Trophoblast cell (in vitro differentiated cells and primary cell): Measurements from ENCODE around the gene C18orf63.
"Not testable (repeated sequence)": the region's sequence is repeated elsewhere in the genome, so short reads cannot be mapped to it uniquely, and the experiment has no call there.

ENCODE experiments used
- DNase-seq, 2 donors: peaks; one replicate each; pipeline ENCODE4 v3.0.0-alpha.2; 2016
- H2AFZ ChIP-seq: 2 replicates; pipeline ENCODE4 v1.6.1; 2013; ENCODE audit warnings: low read length, moderate library complexity, mild to moderate bottlenecking; ENCODE audit not compliant: insufficient read depth, poor library complexity
- H2AK5ac ChIP-seq: 2 replicates; pipeline ENCODE4 v1.6.1; 2013; ENCODE audit warnings: mild to moderate bottlenecking, low read length
- H2BK120ac ChIP-seq: 2 replicates; pipeline ENCODE4 v1.6.1; 2013; ENCODE audit warnings: low read length, mild to moderate bottlenecking, moderate library complexity; ENCODE audit not compliant: insufficient read depth, poor library complexity
- H2BK12ac ChIP-seq: 2 replicates; pipeline ENCODE4 v1.6.1; 2013; ENCODE audit warnings: mild to moderate bottlenecking, low read length, moderate library complexity
- H2BK5ac ChIP-seq: 2 replicates; pipeline ENCODE4 v1.6.1; 2013; ENCODE audit warnings: low read length, low read depth, moderate library complexity, mild to moderate bottlenecking; ENCODE audit not compliant: poor library complexity
- H3K14ac ChIP-seq: 2 replicates; pipeline ENCODE4 v1.6.1; 2013; ENCODE audit warnings: mild to moderate bottlenecking, low read length
- H3K18ac ChIP-seq: 2 replicates; pipeline ENCODE4 v1.6.1; 2013; ENCODE audit warnings: mild to moderate bottlenecking, low read length
- H3K23ac ChIP-seq: 2 replicates; pipeline ENCODE4 v1.6.1; 2013; ENCODE audit warnings: low read length
- H3K27ac ChIP-seq: 2 replicates; pipeline ENCODE4 v1.5.1; 2013; ENCODE audit warnings: low read depth, mild to moderate bottlenecking, inconsistent platforms, low read length, moderate library complexity
- H3K27me3 ChIP-seq: 2 replicates; pipeline ENCODE4 v1.6.1; 2013; ENCODE audit warnings: inconsistent platforms, mild to moderate bottlenecking, low read length, moderate library complexity; ENCODE audit not compliant: insufficient read depth
- H3K36me3 ChIP-seq, 2 experiments: 1 replicate in 1 of 2; 2 replicates in 1 of 2; pipeline ENCODE4 v1.6.1; 2013; ENCODE audit warnings: low read length in 2 of 2, mild to moderate bottlenecking in 2 of 2, moderate library complexity in 1 of 2; ENCODE audit not compliant: insufficient read depth in 2 of 2, control insufficient read depth in 1 of 2
- H3K4ac ChIP-seq: 2 replicates; pipeline ENCODE4 v1.6.1; 2013; ENCODE audit warnings: low read depth, mild to moderate bottlenecking, low read length, moderate library complexity
- H3K4me1 ChIP-seq, 2 experiments: 1 replicate in 1 of 2; 2 replicates in 1 of 2; pipeline ENCODE4 v1.6.1; 2013; ENCODE audit warnings: low read length in 2 of 2, mild to moderate bottlenecking in 2 of 2, moderate library complexity in 1 of 2; ENCODE audit not compliant: insufficient read depth in 2 of 2, control insufficient read depth in 1 of 2
- H3K4me2 ChIP-seq: 2 replicates; pipeline ENCODE4 v1.6.1; 2013; ENCODE audit warnings: inconsistent platforms, mild to moderate bottlenecking, low read length, moderate library complexity
- H3K4me3 ChIP-seq: 2 replicates; pipeline ENCODE4 v1.5.1; 2013; ENCODE audit warnings: mild to moderate bottlenecking, low read depth, low read length, inconsistent platforms
- H3K79me1 ChIP-seq: one replicate; pipeline ENCODE4 v1.6.1; 2013; ENCODE audit warnings: low read length
- H3K79me2 ChIP-seq: 2 replicates; pipeline ENCODE4 v1.6.1; 2013; ENCODE audit warnings: low read length, mild to moderate bottlenecking; ENCODE audit not compliant: control insufficient read depth, insufficient read depth, poor library complexity
- H3K9ac ChIP-seq: 2 replicates; pipeline ENCODE4 v1.6.1; 2013; ENCODE audit warnings: mild to moderate bottlenecking, low read length
- H3K9me3 ChIP-seq: 2 replicates; pipeline ENCODE4 v1.6.1; 2013; ENCODE audit warnings: low read depth, mild to moderate bottlenecking, control low read depth, inconsistent platforms, low read length; ENCODE audit not compliant: insufficient read depth
- H4K12ac ChIP-seq: 2 replicates; pipeline ENCODE4 v1.6.1; 2013; ENCODE audit warnings: low read depth, mild to moderate bottlenecking, low read length, moderate library complexity
- H4K8ac ChIP-seq: 2 replicates; pipeline ENCODE4 v1.6.1; 2013; ENCODE audit warnings: low read depth, mild to moderate bottlenecking, low read length, moderate library complexity
- H4K91ac ChIP-seq: one replicate; pipeline ENCODE4 v1.6.1; 2013; ENCODE audit warnings: low read depth, mild to moderate bottlenecking, low read length, moderate library complexity
- WGBS: extraction: QIAGEN DNeasy Blood & Tissue Kit; methylation state at CpG from one replicate; pipeline ENCODE4 v1.1.7; 2013; ENCODE audit warnings: missing lambda C conversion rate; ENCODE audit not compliant: insufficient read length, insufficient coverage; ENCODE audit errors: extremely low coverage; 5-methylcytosine and 5-hydroxymethylcytosine counted together

Gene C18orf63

GRCh38 chr18:74284191-74284979 is 31.3 kb upstream of the C18orf63 start:
- Histone ChIP-seq H4K91ac (no peak overlapping the region), H3K9ac (no peak overlapping the region), H3K9me3 (no peaks in the 10 kb centered on the region), H3K27ac (no peak overlapping the region), H3K4ac (no peak overlapping the region), H3K4me1 (peaks cover 22 to 24% of the 10 kb centered on the region in 2 experiments), H3K23ac (no peak overlapping the region), H3K79me2 (no peaks in the 10 kb centered on the region), H2BK12ac (no peak overlapping the region), H2BK120ac (no peak overlapping the region), H2BK5ac (no peak overlapping the region), H3K36me3 (no peaks in the 10 kb centered on the region), H3K79me1 (peaks cover 2% of the 10 kb centered on the region), H4K8ac (no peak overlapping the region), H2AFZ (no peak overlapping the region), H3K4me3 (no peak overlapping the region), H3K14ac (no peak overlapping the region), H2AK5ac (no peak overlapping the region), H3K18ac (no peak overlapping the region), H3K27me3 (no peaks in the 10 kb centered on the region), H3K4me2 (no peak overlapping the region), H4K12ac (no peak overlapping the region)
- no CpG with 5 or more reads among the region's 11 CpGs for WGBS
- no peak for DNase-seq

GRCh38 chr18:74284980-74285355 is 30.7 kb upstream of the C18orf63 start:
- no CpG with 5 or more reads among the region's 1 CpG for WGBS
- H2AK5ac ChIP-seq: no peak overlapping the region
- peaks cover 2% of the 10 kb centered on the region for H3K79me1 ChIP-seq
- no peak overlapping the region for H4K12ac ChIP-seq
- H3K23ac ChIP-seq: no peak overlapping the region
- H4K8ac ChIP-seq: no peak overlapping the region
- no peak overlapping the region for H3K14ac ChIP-seq
- H3K36me3 ChIP-seq: no peaks in the 10 kb centered on the region
- no peak overlapping the region for H3K9ac ChIP-seq
- no peak overlapping the region for H2AFZ ChIP-seq
- H3K9me3 ChIP-seq: no peaks in the 10 kb centered on the region
- peaks cover 22 to 24% of the 10 kb centered on the region in 2 experiments for H3K4me1 ChIP-seq
- no peak overlapping the region for H3K27ac ChIP-seq
- no peaks in the 10 kb centered on the region for H3K27me3 ChIP-seq
- H3K79me2 ChIP-seq: no peaks in the 10 kb centered on the region
- no peak for DNase-seq
- H4K91ac ChIP-seq: no peak overlapping the region
- H2BK120ac ChIP-seq: no peak overlapping the region
- no peak overlapping the region for H3K4me2 ChIP-seq
- no peak overlapping the region for H3K18ac ChIP-seq
- no peak overlapping the region for H3K4ac ChIP-seq
- no peak overlapping the region for H2BK5ac ChIP-seq
- no peak overlapping the region for H2BK12ac ChIP-seq
- no peak overlapping the region for H3K4me3 ChIP-seq

GRCh38 chr18:74285583-74285982 is 30.1 kb upstream of the C18orf63 start:
- not testable (repeated sequence) for H3K79me2 ChIP-seq, H2BK120ac ChIP-seq, H3K27me3 ChIP-seq, H2BK5ac ChIP-seq, H3K14ac ChIP-seq, H3K9ac ChIP-seq, H2AFZ ChIP-seq, H4K12ac ChIP-seq, H3K4ac ChIP-seq, H3K4me2 ChIP-seq, H3K79me1 ChIP-seq, H3K36me3 ChIP-seq, H4K91ac ChIP-seq, H2BK12ac ChIP-seq, H4K8ac ChIP-seq, H3K4me3 ChIP-seq, H3K18ac ChIP-seq, H3K9me3 ChIP-seq, DNase-seq, H3K23ac ChIP-seq, H2AK5ac ChIP-seq, H3K27ac ChIP-seq
- WGBS: no CpG with 5 or more reads among the region's 3 CpGs
- peaks cover 22 to 24% of the 10 kb centered on the region in 2 experiments for H3K4me1 ChIP-seq

DNA sequence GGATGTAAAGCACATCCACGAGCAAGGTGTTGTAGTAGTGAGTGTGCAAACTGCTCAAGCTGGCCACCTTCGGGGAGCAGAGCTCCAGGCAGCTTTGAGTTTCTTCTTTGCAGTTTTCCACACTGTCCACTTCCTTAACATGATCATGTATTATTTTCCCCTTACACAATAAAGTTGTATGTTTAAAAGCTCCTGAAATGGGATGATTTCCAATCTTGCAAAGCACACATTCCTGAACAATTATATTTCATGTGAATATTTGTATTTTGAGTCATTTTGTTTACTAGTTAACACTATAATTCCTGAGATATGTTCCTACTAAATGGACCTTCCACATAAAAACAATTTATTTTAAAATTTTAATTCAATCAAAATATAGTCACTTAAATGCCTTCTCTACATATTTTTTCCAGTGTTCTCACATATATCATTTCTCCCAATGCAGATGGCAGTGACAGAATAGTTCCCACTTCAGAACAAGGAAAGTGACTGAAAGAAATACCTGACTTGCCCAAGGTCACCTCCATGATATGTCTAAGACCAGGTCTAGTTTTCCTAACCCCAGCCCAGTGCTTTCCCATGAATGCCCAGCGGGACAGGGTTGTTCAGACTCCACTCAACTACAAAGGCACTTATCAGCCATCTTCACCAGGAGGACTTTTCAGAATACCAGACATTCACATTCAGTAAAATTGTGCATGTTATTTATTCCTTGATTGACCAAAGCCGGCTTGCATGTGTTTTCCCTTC is 29.4 kb upstream of the C18orf63 start:
- H2AK5ac ChIP-seq: no peak overlapping the region
- no CpG with 5 or more reads among the region's 4 CpGs for WGBS

More for the DNA sequence above, 29.4 kb upstream of the C18orf63 start:
- no peaks in the 10 kb centered on the region for H3K9me3 ChIP-seq
- H4K12ac ChIP-seq: no peak overlapping the region
- DNase-seq: peak in 1 of 2 donors; percentile 31
- H3K23ac ChIP-seq: no peak overlapping the region
- no peak overlapping the region for H3K9ac ChIP-seq
- H3K4ac ChIP-seq: no peak overlapping the region
- H4K8ac ChIP-seq: no peak overlapping the region
- H3K4me1 ChIP-seq: peaks cover 22 to 27% of the 10 kb centered on the region in 2 experiments
- H3K27me3 ChIP-seq: no peaks in the 10 kb centered on the region
- no peak overlapping the region for H3K27ac ChIP-seq
- H4K91ac ChIP-seq: no peak overlapping the region
- no peak overlapping the region for H3K4me2 ChIP-seq
- H2BK5ac ChIP-seq: no peak overlapping the region
- H3K79me1 ChIP-seq: peaks cover 3% of the 10 kb centered on the region
- H3K18ac ChIP-seq: no peak overlapping the region
- H3K36me3 ChIP-seq: no peaks in the 10 kb centered on the region
- H3K14ac ChIP-seq: no peak overlapping the region
- H3K79me2 ChIP-seq: peaks cover under 1% of the 10 kb centered on the region
- H2AFZ ChIP-seq: no peak overlapping the region
- no peak overlapping the region for H2BK120ac ChIP-seq
- no peak overlapping the region for H3K4me3 ChIP-seq
- no peak overlapping the region for H2BK12ac ChIP-seq
